CD14-positive monocyte (primary cell): ENCODE results near the gene TMEM248. TPM values are rescaled to one million over a fixed set of nuclear protein-coding genes. Genes with fewer than 3 reads are reported as not detected.

Experiments used
- DNase-seq, 3 donors: peaks; one replicate each; pipeline ENCODE4 v3.0.0-alpha.2; 2011 to 2022
- H2AFZ ChIP-seq: 2 replicates; pipeline ENCODE4 v1.6.0; 2012; ENCODE audit warnings: mild to moderate bottlenecking, low read depth, low read length, inconsistent platforms; ENCODE audit not compliant: insufficient read depth, poor library complexity, severe bottlenecking
- H3K27ac ChIP-seq, 2 donors: 1 replicate in 1 of 2; 2 replicates in 1 of 2; pipeline ENCODE4 v1.5.1; 2012 to 2013; ENCODE audit warnings: low read length in 2 of 2, control low read depth in 1 of 2, inconsistent platforms in 1 of 2, low read depth in 1 of 2, mild to moderate bottlenecking in 1 of 2
- H3K27me3 ChIP-seq, 2 donors: one replicate each; pipeline versions ENCODE4 v1.6.0 to v1.6.1; 2011 to 2013; ENCODE audit warnings: low read length in 2 of 2; ENCODE audit not compliant: control insufficient read depth in 2 of 2, insufficient read depth in 2 of 2
- H3K36me3 ChIP-seq, 2 donors: replicated peaks in 1 of 2; 1 replicate in 1 of 2; 2 replicates in 1 of 2; pipeline versions ENCODE4 v1.5.1 to v1.6.1; 2012 to 2013; ENCODE audit warnings: low read length in 2 of 2, control low read depth in 1 of 2, inconsistent platforms in 1 of 2, mild to moderate bottlenecking in 1 of 2; ENCODE audit not compliant: insufficient read depth in 2 of 2, control insufficient read depth in 1 of 2
- H3K4me1 ChIP-seq, 2 donors: 1 replicate in 1 of 2; 2 replicates in 1 of 2; pipeline versions ENCODE4 v1.5.1 to v1.6.1; 2012 to 2013; ENCODE audit warnings: low read length in 2 of 2, control low read depth in 1 of 2, inconsistent platforms in 1 of 2, mild to moderate bottlenecking in 1 of 2, moderate library complexity in 1 of 2; ENCODE audit not compliant: insufficient read depth in 2 of 2, control insufficient read depth in 1 of 2
- H3K4me2 ChIP-seq: replicated peaks from 2 replicates; pipeline ENCODE3; 2012; ENCODE audit warnings: low read length, moderate library complexity, mild to moderate bottlenecking; ENCODE audit not compliant: poor library complexity, severe bottlenecking; ENCODE audit errors: extremely low read depth
- H3K4me3 ChIP-seq, 3 experiments: fragments of 200-600 bp in 1 of 3; sonication (generic) in 1 of 3; replicated peaks in 1 of 3; 1 replicate in 2 of 3; 2 replicates in 1 of 3; pipeline ENCODE4 v1.5.1; 2011 to 2013; ENCODE audit warnings: low read length in 3 of 3, mild to moderate bottlenecking in 3 of 3, control low read depth in 2 of 3, low read depth in 2 of 3, inconsistent platforms in 1 of 3, moderate library complexity in 1 of 3
- H3K79me2 ChIP-seq: 2 replicates; pipeline ENCODE4 v1.6.0; 2012; ENCODE audit warnings: mild to moderate bottlenecking, control low read depth, inconsistent platforms, low read length, moderate library complexity; ENCODE audit not compliant: insufficient read depth
- H3K9ac ChIP-seq: 2 replicates; pipeline ENCODE4 v1.6.0; 2017; ENCODE audit warnings: low read length, mild to moderate bottlenecking; ENCODE audit not compliant: insufficient read depth, poor library complexity, severe bottlenecking
- H3K9me3 ChIP-seq, 2 donors: replicated peaks in 1 of 2; 1 replicate in 1 of 2; 2 replicates in 1 of 2; pipeline versions ENCODE4 v1.5.1 to v1.6.1; 2012 to 2013; ENCODE audit warnings: low read length in 2 of 2, control low read depth in 1 of 2; ENCODE audit not compliant: control insufficient read depth in 1 of 2, insufficient read depth in 1 of 2
- H4K20me1 ChIP-seq: 2 replicates; pipeline ENCODE4 v1.6.0; 2012; ENCODE audit warnings: mild to moderate bottlenecking, low read length, control low read depth, moderate library complexity; ENCODE audit not compliant: insufficient read depth
- H3K27ac Mint-ChIP-seq, 7 donors: one replicate each; pipeline ENCODE4 v1.8.0; 2020; ENCODE audit warnings: mild to moderate bottlenecking in 7 of 7, mixed read lengths in 7 of 7, moderate library complexity in 6 of 7, inconsistent platforms in 2 of 7
- H3K27me3 Mint-ChIP-seq, 3 donors: one replicate each; pipeline ENCODE4 v1.8.0; 2021 to 2022; ENCODE audit warnings: low read depth in 3 of 3, mild to moderate bottlenecking in 3 of 3, mixed read lengths in 3 of 3, moderate library complexity in 3 of 3, inconsistent platforms in 1 of 3
- H3K36me3 Mint-ChIP-seq, 2 donors: one replicate each; pipeline ENCODE4 v1.8.0; 2020; ENCODE audit warnings: mixed read lengths in 2 of 2, inconsistent platforms in 1 of 2, mild to moderate bottlenecking in 1 of 2
- H3K4me1 Mint-ChIP-seq: one replicate; pipeline ENCODE4 v1.8.0; 2020; ENCODE audit warnings: mild to moderate bottlenecking, mixed read lengths
- H3K4me3 Mint-ChIP-seq, 2 donors: one replicate each; pipeline ENCODE4 v1.8.0; 2020; ENCODE audit warnings: mild to moderate bottlenecking in 2 of 2, mixed read lengths in 2 of 2, moderate library complexity in 1 of 2
- H3K9me3 Mint-ChIP-seq, 7 donors: one replicate each; pipeline ENCODE4 v1.8.0; 2020 to 2022; ENCODE audit warnings: mixed read lengths in 7 of 7, mild to moderate bottlenecking in 6 of 7, moderate library complexity in 6 of 7, inconsistent platforms in 2 of 7
- CTCF ChIP-seq: fragments of 200-600 bp; IDR thresholded peaks from one replicate; pipeline ENCODE4 v1.8.0; 2022; ENCODE audit warnings: antibody characterized with exemption, mild to moderate bottlenecking
- WGBS: methylation state at CpG from one replicate; pipeline ENCODE4 v1.1.5; 2013; ENCODE audit warnings: missing lambda C conversion rate; ENCODE audit not compliant: insufficient coverage; 5-methylcytosine and 5-hydroxymethylcytosine counted together
- intact Hi-C, 2 donors: fragments of 100-400 bp; cut with micrococcal nuclease; formaldehyde crosslinking; loops; one replicate each; pipeline versions ENCODE4 v1.15.0 to v1.15.1; 2023
- polyA plus RNA-seq, 3 donors: library from polyadenylated mRNA; depleted of rRNA in 1 of 3; unstranded in 2 of 3; stranded (reverse) in 1 of 3; fragments of 300-500 nt in 2 of 3; fragments of >200 nt in 1 of 3; fragmentation: Illumina TruSeq in 2 of 3; gene quantifications; 1 replicate in 2 of 3; 2 replicates in 1 of 3; pipeline ENCODE4 v1.2.3, GENCODE V29; 2012 to 2021

The TMEM248 gene
- polyA plus RNA-seq, 3 donors = 67.5 to 82.3 (median 78.3) TPM

- WGBS = no CpG with 5 or more reads among the region's 3 CpGs
- H3K36me3 ChIP-seq = peaks cover under 1 to 6% of the 10 kb centered on the region in 2 donors
- H3K79me2 ChIP-seq = peaks cover 46% of the 10 kb centered on the region
- H3K4me3 ChIP-seq = peak overlapping the region in 2 of 3 experiments; percentile 93 to 94
- H3K27ac ChIP-seq = no peak overlapping the region
- no peak for TF ChIP-seq CTCF
- H3K27ac Mint-ChIP-seq = peak overlapping the region in 1 of 7 donors; percentile 92
- H3K27me3 Mint-ChIP-seq = peaks cover 0 to 2% (median 0%) of the 10 kb centered on the region in 3 donors
- H2AFZ ChIP-seq = peak overlapping the region; percentile 85
- peak overlapping the region; percentile 95 for H3K9ac ChIP-seq
- peaks cover 16 to 21% of the 10 kb centered on the region in 2 donors for H3K4me1 ChIP-seq
- intact Hi-C loops = loop anchor here (5.0 kb wide), 2 partner anchors 67 to 78 kb away; no protein-coding TSS in a partner anchor
- no peak for DNase-seq
- H3K4me3 Mint-ChIP-seq = no peak overlapping the region
- peak overlapping the region; percentile 88 for H3K4me2 ChIP-seq
- H3K9me3 ChIP-seq = no peaks in the 10 kb centered on the region
- no peaks in the 10 kb centered on the region for H3K27me3 ChIP-seq
- H4K20me1 ChIP-seq = peaks cover 27% of the 10 kb centered on the region
- peaks cover 25% of the 10 kb centered on the region for H3K4me1 Mint-ChIP-seq
- peaks cover 0 to 2% (median 0%) of the 10 kb centered on the region in 7 donors for H3K9me3 Mint-ChIP-seq
- H3K36me3 Mint-ChIP-seq = peaks cover 2 to 9% of the 10 kb centered on the region in 2 donors
These were observed 769 bp upstream of the TMEM248 start for GRCh38 chr7:66920256-66920655.

DNA sequence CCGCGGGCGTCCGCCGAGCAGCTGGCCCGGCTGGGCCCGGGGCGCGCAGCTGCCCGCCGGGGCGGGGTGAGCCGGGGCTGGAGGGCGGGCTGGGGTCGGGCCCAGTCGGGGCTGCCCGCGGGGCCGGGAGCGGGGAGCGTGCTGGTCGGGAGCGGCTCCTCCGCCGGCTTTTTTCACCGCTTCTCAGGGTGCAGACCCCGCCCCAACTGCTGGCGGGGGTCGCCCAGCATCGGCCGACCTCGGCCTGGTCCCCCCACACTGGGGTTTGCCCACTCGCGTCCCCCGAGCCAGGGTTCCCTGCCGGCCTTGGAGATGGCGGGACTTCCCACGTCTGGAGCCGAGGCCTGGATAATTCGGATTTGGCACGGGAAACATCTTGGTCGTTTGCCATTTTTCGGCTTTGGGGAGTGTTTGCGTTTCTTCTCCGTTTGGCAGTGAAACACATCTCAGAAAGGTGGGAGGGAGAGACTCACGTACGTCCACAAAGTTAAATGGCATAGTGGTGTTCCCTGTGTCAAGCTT is 432 bp downstream of the TMEM248 start:
- H3K79me2 ChIP-seq = peaks cover 58% of the 10 kb centered on the region
- H3K27ac Mint-ChIP-seq = peak overlapping the region; percentile 87 to 95 (median 93)
- H3K4me1 Mint-ChIP-seq = peaks cover 26% of the 10 kb centered on the region
- intact Hi-C loops = loop anchor here (5.0 kb wide), 2 partner anchors 66 to 79 kb away; no protein-coding TSS in a partner anchor
- H2AFZ ChIP-seq = peak overlapping the region; percentile 85
- peaks cover 0 to 2% (median 0%) of the 10 kb centered on the region in 7 donors for H3K9me3 Mint-ChIP-seq
- peaks cover 6 to 16% of the 10 kb centered on the region in 2 donors for H3K36me3 Mint-ChIP-seq
- H3K9me3 ChIP-seq = no peaks in the 10 kb centered on the region
- peak overlapping the region; percentile 70 to 94 (median 93) for H3K4me3 ChIP-seq
- H3K4me3 Mint-ChIP-seq = peak overlapping the region; percentile 86 to 95
- TF ChIP-seq CTCF = no peak
- peaks cover 16 to 21% of the 10 kb centered on the region in 2 donors for H3K4me1 ChIP-seq
- WGBS = under 1% methylated on average over 47 of the region's 47 CpGs
- peaks cover 3 to 14% of the 10 kb centered on the region in 2 donors for H3K36me3 ChIP-seq
- peak in 1 of 3 donors; percentile 11 for DNase-seq
- peaks cover 39% of the 10 kb centered on the region for H4K20me1 ChIP-seq
- H3K27me3 ChIP-seq = no peaks in the 10 kb centered on the region
- peak overlapping the region; percentile 61 to 94 for H3K27ac ChIP-seq
- H3K4me2 ChIP-seq = peak overlapping the region; percentile 88
- peaks cover 0 to 1% (median 0%) of the 10 kb centered on the region in 3 donors for H3K27me3 Mint-ChIP-seq
- H3K9ac ChIP-seq = peak overlapping the region; percentile 95
